22Rv1 (cell line): ENCODE results near the gene ACTR10.

ENCODE experiments used
- H3K27ac ChIP-seq: fragments of 450-650 bp; 2 replicates; pipeline ENCODE4 v1.5.1; 2017
- CTCF ChIP-seq: fragments of 450-650 bp; IDR thresholded peaks from 2 replicates; pipeline ENCODE4 v1.5.1; 2017; ENCODE audit warnings: mild to moderate bottlenecking
- ZFX ChIP-seq: fragments of 450-650 bp; IDR thresholded peaks from 2 replicates; pipeline ENCODE4 v1.6.1; 2017; ENCODE audit warnings: antibody characterized with exemption, borderline replicate concordance

The ACTR10 gene

GRCh38 chr14:58238252-58239243 lies 38.6 kb downstream of the ACTR10 start:
- 0 out of 2 replicates have a peak overlapping the region, but pooled peaks have one; percentile 18 for H3K27ac ChIP-seq
- TF ChIP-seq CTCF, result no peak
- no peak for TF ChIP-seq ZFX

- TF ChIP-seq ZFX (no peak), CTCF (no peak)
- H3K27ac ChIP-seq, result peak overlapping the region; percentile 35
These were observed 39.6 kb downstream of the ACTR10 start for GRCh38 chr14:58239244-58240195.

- TF ChIP-seq ZFX (no peak), CTCF (no peak)
- H3K27ac ChIP-seq, result peak overlapping the region; percentile 92
These were observed 44.0 kb downstream of the ACTR10 start for GRCh38 chr14:58243790-58244555.

- no peak for TF ChIP-seq ZFX
- 0 out of 2 replicates have a peak, but pooled peaks have one; percentile 18 for TF ChIP-seq CTCF
- H3K27ac ChIP-seq, result peak within 1 kb of the TSS; percentile 92
These were observed 44.8 kb downstream of the ACTR10 start, which contains the start of gene PSMA3 for GRCh38 chr14:58244556-58245387. Gene PSMA3 (plus strand): TSS chr14:58244843. CDS start chr14:58244921, 78 bp downstream.

- H3K27ac ChIP-seq, result peak overlapping the region; percentile 92
These were observed 45.6 kb downstream of the ACTR10 start for GRCh38 chr14:58245562-58245961.

More at GRCh38 chr14:58245562-58245961, 45.6 kb downstream of the ACTR10 start:
- TF ChIP-seq ZFX (no peak), CTCF (no peak)
